Measurements from ENCODE around the gene MED15.
"Not testable (repeated sequence)": the region's sequence is repeated elsewhere in the genome, so short reads cannot be mapped to it uniquely, and the experiment has no call there.

Gene MED15

DNA sequence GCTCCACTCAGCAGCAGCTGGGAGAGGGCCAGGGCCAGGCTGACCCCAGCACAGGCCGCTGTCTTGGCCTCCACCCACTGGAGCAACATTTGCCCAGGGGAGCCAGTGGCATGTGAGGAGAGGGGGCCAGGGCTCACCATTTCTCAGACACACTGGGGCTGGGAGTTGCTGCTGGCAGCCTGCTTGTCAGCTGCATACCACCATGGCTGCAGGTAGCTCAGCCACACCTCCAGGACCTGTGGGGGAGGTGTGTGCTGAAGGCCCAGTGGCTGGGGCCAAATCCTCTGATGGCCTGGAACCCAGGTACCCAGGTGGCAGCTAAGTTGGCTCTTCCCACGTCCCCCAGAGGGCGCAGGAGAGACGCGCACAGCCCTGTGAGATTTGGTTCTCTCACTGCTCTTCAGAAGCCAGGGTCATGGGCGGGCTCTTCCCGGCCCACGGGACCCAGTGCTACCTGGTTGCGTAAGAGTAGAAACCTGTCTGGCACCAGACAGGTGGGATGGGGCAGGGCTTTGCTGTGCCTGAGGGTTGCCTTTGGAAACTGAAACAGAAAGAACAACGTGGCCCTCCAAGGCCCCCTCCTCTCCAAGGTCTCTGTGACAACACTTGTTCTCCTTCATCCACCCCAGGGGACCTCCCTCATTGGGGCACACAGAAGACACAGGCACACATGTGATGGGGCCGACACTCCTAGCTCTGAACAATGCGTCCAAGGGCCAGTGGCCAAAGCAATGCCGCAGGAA lies 98.8 kb downstream of the MED15 start:
- no peak for DNase-seq

DNA sequence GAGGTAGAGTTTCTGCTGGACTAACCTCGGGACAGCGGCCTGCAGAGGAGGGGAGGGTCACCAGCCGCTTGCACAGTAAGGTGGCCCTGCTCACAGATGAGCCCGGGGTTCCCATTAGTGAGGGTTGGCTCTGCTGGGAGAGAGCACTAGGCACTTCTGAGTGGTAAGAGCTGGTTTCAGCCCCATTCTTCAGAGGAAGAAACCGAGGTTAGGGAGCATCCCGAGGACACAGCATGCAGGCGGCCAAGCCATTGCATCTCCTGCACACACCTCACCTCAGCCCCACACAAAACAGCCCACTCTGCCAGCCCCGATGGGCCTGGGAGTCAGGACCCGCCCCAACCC lies 99.3 kb downstream of the MED15 start:
- no peak for DNase-seq

DNA sequence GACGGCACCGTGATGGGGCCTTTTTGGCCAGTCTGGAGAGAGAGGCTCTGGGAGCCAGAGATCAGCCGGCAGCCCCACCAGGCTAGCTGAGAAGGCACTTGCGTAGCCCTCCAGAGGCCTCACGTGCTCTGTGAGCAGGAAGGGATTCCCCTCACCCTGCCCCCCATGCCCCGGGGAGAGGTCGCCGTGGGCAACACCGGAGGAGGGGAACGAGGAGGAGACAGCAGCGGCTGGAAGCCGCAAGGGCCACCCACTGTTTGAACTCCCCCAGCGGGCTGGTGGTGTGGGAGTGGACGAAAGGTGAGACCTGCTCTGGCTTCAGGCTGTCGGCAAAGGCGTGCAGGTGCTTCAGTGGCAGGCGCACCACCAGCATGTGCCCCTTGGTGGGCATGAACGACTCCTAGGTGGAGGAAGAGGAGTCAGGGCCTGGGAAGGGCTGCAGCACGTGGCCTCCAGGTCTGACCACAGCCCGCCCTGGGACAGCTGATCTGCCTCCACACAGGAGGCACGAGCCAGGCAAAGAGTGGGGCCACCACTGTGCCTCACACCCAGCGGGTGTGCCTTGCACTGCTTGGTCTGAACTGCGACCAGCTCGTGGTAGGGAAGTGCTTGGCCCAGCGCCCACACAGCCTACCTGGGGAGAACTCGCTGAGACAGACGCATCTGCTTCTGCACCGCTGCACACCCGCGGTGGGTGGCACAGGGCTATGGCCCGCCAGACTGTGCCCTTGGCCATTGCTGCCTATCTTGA lies 99.9 kb downstream of the MED15 start:
- DNase-seq: no peak

- DNase-seq: no peak
These were observed 102.9 kb downstream of the MED15 start for GRCh38 chr22:20610243-20610686.

DNA sequence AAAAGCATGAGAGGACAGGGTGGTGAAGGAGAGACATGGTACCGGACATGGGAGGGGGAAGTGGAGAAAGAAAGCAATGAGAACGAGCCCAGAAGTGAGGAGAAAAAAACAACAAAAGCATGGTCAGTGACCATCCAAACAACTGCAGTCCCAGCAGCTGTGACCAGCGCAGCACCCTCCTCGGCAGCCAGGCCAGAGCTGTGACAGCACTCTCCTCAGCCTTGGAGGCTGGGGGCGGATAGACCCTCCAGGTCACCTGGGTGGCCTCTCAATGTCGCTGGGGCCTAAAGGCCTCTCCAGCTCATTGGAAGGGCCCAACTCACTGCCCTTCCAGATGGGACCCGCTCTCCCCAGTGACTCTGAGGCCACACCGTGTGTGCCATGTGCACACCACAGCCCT lies 103.3 kb downstream of the MED15 start:
- DNase-seq: no peak

GRCh38 chr22:20611418-20611817 lies 104.0 kb downstream of the MED15 start:
- DNase-seq: no peak

DNA sequence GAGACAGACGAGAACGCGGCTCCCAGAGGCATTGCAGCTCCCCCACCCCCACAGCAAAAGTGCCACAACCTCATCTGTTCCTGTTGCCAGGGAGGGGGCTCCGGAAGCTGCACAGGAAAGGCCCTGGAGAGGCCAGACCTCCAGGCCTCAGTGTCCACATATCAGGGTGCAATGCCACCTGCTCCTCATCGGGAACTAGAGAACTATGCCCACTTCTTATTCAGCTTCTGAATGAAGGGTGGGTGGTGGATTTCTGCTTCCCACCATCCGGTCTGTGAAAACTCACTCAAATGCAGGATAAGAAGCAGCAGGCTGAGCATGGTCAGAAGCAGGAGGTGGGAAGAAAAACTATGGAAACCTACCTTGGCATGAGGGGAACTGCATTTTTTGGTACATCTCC lies 105.9 kb downstream of the MED15 start:
- no peak for DNase-seq

GRCh38 chr22:20615021-20615420 lies 107.6 kb downstream of the MED15 start:
- DNase-seq: no peak

- no peak for DNase-seq
These were observed 108.4 kb downstream of the MED15 start for GRCh38 chr22:20615533-20616450.

DNA sequence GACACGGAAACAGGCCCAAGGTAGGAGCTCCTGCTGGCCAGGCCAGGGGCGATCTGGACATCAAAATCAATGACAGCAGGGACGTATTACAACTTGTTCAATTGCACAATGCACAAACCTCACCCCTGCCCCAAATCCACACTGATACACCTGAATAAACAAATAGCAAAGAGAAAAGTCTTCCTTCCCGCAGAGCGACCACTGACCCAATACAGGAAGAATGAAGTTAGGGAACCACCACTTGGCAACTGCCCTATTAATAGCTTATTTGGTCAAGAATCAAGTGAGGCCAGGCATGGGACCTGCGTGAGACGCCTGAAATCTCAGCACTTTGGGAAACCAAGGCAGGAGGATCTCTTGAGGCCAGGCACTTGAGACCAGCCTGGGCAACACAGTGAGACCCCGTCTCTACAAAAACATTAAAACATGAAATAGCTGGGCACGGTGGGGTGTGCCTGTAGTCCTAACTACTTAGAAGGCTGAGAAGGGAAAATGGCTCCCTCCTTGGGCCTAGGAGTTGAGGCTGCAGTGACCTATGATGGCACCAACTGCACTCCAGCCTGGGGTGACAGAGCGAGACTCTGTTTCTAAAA lies 109.1 kb downstream of the MED15 start:
- DNase-seq: no peak

GRCh38 chr22:20618488-20618887 lies 111.1 kb downstream of the MED15 start:
- no peak for DNase-seq

DNA sequence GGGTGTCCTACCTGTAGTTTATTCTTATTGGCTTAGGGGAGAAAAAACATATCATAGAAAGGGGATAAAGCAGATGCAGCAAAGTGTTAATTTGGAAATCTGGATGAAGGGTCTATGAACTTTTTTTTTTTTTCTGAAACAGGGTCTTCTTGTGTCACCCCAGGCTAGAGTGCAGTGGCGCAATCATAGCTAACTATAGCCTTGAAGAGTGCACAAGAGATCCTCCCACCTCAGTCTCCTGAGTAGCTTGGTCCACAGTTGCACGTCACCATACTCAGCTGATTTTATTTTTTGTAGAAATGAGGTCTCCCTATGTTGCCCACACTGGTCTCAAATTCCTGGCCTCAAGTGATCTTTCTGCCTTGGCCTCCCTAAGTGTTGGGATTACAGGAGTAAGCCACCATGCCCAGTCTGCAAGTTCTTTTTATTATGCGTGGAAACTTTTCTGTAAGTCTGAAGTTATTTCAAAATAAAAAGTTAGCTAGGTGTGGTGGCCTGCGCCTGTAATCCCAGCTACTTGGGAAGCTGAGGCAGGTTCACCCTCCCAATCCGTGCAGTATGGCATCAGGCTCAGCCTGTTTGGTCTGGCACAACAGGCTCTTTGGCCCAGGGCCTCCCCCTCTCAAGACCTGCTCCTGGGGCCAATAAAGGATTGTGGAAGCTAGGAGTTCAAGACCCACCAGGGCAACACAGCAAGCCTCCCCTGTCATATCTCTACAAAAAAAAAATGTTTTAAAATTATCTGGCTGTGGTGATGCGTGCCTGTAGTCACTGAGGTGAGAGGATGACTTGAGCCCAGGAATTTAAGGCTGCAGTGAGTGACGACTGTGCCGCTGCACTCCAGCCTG lies 111.9 kb downstream of the MED15 start:
- DNase-seq: no peak

DNA sequence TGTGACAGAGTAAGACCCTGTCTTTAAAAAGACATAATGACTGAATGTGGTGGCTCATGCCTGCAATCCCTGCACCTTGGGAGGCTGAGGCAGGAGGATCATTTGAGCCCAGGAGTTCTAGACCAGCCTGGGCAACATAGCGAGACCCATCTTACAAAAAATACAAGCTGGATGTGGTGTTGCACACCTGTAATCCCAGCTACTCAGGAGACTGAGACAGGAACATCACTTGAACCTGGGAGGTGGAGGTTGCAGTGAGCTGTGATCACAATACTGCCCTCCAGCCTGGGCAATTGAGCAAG lies 112.4 kb downstream of the MED15 start:
- not testable (repeated sequence) for DNase-seq

DNA sequence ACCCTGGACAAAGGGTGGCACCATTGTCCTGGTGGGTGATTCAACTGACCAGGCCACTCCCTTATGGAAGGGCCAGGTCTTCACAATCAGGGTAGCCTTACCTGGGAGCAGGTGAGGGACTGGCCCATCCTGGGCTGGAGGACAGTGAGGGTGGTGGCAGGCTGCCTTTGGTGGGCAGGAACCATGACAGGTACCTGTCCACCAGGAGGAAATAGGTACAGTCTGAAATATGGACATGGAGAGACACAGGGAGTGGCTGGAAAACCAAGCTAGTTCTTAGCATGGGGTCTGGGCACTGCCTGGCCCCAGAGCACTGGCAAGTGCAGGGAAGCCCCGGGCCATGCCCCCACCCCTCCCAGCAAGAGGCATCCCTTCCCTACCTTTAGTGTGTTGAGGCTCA lies 113.8 kb downstream of the MED15 start:
- DNase-seq: no peak

DNA sequence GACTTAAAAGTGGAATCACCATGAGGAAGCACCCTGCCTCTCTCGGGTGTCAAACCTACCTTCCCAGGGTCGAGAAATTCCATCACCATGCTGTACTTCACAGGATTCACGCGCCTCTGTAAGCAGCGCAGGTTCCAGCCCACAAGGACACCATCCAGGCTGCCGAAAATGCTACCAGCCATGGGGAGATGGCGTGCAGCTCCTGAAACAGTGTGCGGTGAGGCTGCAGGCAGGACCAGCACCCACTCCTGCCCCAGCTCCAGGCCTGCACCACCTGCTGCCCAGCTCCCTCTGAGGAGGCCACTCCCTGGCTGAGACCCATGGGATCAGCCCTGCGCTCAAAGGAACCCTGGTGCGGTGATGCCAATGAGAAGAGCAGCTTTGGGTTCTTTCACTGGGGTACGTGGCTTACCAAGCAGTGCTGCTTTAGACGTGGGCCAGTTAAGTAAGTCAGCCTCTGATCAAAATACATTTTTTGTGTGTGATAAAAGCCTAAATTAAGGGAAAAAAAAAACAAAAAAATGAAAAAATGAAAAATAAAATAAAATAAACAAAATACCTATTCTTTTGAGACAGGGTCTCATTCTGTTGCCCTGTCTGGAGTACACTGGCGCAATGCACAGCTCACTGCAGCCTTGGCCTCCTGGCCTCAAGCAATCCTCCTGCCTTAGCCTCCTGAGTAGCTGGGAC lies 115.4 kb downstream of the MED15 start:
- DNase-seq: no peak

GRCh38 chr22:20624161-20624616 lies 116.8 kb downstream of the MED15 start:
- DNase-seq: no peak

GRCh38 chr22:20625270-20625669 lies 117.9 kb downstream of the MED15 start:
- no peak for DNase-seq

DNA sequence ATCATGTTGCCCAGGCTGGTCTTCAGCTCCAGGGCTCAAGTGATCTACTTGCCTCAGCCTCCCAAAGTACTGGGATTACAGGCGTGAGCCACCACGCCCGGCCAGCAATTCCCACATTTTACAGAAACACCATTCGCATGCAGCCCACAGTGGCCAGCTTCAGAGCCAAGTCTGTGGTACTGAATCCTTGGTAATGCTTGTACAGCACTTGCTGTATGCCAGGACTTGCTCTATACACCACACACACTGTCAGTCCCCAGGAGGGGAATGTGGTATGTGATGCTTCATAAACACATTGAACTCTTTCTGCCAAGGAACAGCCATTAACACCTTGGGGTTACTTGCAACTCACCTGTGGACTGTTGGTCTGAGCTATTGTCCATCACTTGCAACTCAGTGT lies 119.4 kb downstream of the MED15 start:
- DNase-seq: no peak

GRCh38 chr22:20627432-20627831 lies 120.0 kb downstream of the MED15 start:
- no peak for DNase-seq

- no peak for DNase-seq
These were observed 120.9 kb downstream of the MED15 start for GRCh38 chr22:20628081-20628939.

- DNase-seq: no peak
These were observed 122.0 kb downstream of the MED15 start for GRCh38 chr22:20629401-20629800.

All from NCI-H446 treated with DMSO at 0.1 percent for 48 hours (cell line).